ENCODE measurements around the gene FLT3.
A peak's percentile ranks its signal among the peaks of the same experiment; 100 is the strongest.
"Not testable (repeated sequence)": the region's sequence is repeated elsewhere in the genome, so short reads cannot be mapped to it uniquely, and the experiment has no call there.

FLT3 gene
- 9.8 to 28.7 reads per million in 2 donors for total RNA-seq

- DNase-seq, result peak; percentile 9
Observed at GRCh38 chr13:28100150-28101121, at the start of gene FLT3. TSS of gene FLT3 (minus strand) at chr13:28100576. CDS start at chr13:28100510, 66 bp downstream.

- DNase-seq, result no peak
Observed at GRCh38 chr13:28147495-28147894, 47.1 kb upstream of the FLT3 start.

GRCh38 chr13:28145049-28145448, 44.7 kb upstream of the FLT3 start:
- DNase-seq, result no peak

GRCh38 chr13:28141542-28141941, 41.2 kb upstream of the FLT3 start:
- not testable (repeated sequence) for DNase-seq

GRCh38 chr13:28140433-28141125, 40.2 kb upstream of the FLT3 start:
- DNase-seq, result no peak

- peak; percentile 72 for DNase-seq
Observed at GRCh38 chr13:28138756-28139470, 38.5 kb upstream of the FLT3 start.

- peak; percentile 93 for DNase-seq
Observed at GRCh38 chr13:28138012-28138755, 37.8 kb upstream of the FLT3 start, which contains the start of gene PAN3. TSS of gene PAN3 (plus strand) at chr13:28138545. CDS start at chr13:28138658, 113 bp downstream.

- DNase-seq, result no peak
Observed at GRCh38 chr13:28137596-28137995, 37.2 kb upstream of the FLT3 start.

GRCh38 chr13:28136916-28137315, 36.5 kb upstream of the FLT3 start:
- DNase-seq, result no peak

GRCh38 chr13:28131646-28132045, 31.3 kb upstream of the FLT3 start:
- no peak for DNase-seq

- no peak for DNase-seq
Observed at GRCh38 chr13:28129911-28130693, 29.7 kb upstream of the FLT3 start.

- DNase-seq, result no peak
Observed at GRCh38 chr13:28128926-28129325, 28.6 kb upstream of the FLT3 start.

- no peak for DNase-seq
Observed at GRCh38 chr13:28128030-28128429, 27.7 kb upstream of the FLT3 start.

- DNase-seq, result no peak
Observed at GRCh38 chr13:28121224-28121623, 20.8 kb upstream of the FLT3 start.

GRCh38 chr13:28120317-28120716, 19.9 kb upstream of the FLT3 start:
- no peak for DNase-seq

GRCh38 chr13:28117689-28118377, 17.5 kb upstream of the FLT3 start:
- DNase-seq, result no peak

GRCh38 chr13:28116736-28117135, 16.4 kb upstream of the FLT3 start:
- no peak for DNase-seq

GRCh38 chr13:28110414-28110813, 10.0 kb upstream of the FLT3 start:
- DNase-seq, result no peak

- no peak for DNase-seq
Observed at GRCh38 chr13:28106976-28107375, 6.6 kb upstream of the FLT3 start.

- DNase-seq, result not testable (repeated sequence)
Observed at GRCh38 chr13:28101886-28102285, 1.5 kb upstream of the FLT3 start.
